ENCODE measurements around the gene GSTA4.

GSTA4 gene

GRCh38 chr6:52992980-52993920 is 1.8 kb downstream of the GSTA4 start:
- Histone ChIP-seq H3K36me3 (ENCODE audit: insufficient read depth, low read length) (no peaks in the 10 kb centered on the region), H3K4me1 (ENCODE audit: insufficient read depth, low read length, severe bottlenecking) (peaks cover 21% of the 10 kb centered on the region), H3K9me2 (ENCODE audit: low read depth, low read length) (no peaks in the 10 kb centered on the region), H3K9ac (ENCODE audit: low read length) (no peak overlapping the region), H2AFZ (ENCODE audit: low read length) (no peak overlapping the region), H3F3A (ENCODE audit: insufficient read depth, low read length) (peaks cover 4% of the 10 kb centered on the region; the same call in 1 of the 2 replicates), H3K4me3 (ENCODE audit: low read depth, low read length, poor library complexity, severe bottlenecking) (no peak overlapping the region), H3K4me2 (ENCODE audit: low read length) (no peak overlapping the region), H3K27ac (ENCODE audit: low read depth, low read length, poor library complexity, severe bottlenecking) (no peak overlapping the region), H4K20me1 (ENCODE audit: insufficient read depth, low read length) (no peaks in the 10 kb centered on the region), H3K9me3 (ENCODE audit: low read length) (no peaks in the 10 kb centered on the region), H3K27me3 (ENCODE audit: insufficient read depth, low read length) (no peaks in the 10 kb centered on the region), H3K79me2 (ENCODE audit: insufficient read depth, low read length) (no peaks in the 10 kb centered on the region)
- no peak for TF ChIP-seq CTCF (IDR thresholded peaks at IDR 0.05; ENCODE audit: low read length)
- TF ChIP-seq EZH2 (IDR thresholded peaks at IDR 0.05; ENCODE audit: borderline replicate concordance, low read length), result no peak

DNA sequence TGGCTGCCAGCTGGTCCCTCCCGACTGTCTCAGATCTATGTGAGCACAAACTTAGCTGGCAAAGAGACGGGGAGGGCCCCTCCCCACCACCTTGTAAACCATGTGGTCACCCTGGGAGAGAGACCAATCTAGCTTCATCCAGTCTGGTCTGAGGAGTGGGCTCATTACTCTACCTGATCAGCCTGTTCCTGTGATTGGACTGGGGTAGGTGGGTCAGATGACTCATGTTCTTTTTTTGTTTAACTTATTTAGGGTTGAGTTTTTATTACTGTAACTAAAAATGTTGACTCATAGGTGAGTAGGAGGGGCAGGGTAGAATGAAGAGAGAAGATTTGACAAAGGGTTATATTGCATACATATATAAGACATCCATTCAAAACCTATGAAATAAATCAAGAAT is 4.7 kb downstream of the GSTA4 start:
- TF ChIP-seq EZH2 (IDR thresholded peaks at IDR 0.05; ENCODE audit: borderline replicate concordance, low read length), result no peak
- no peak for TF ChIP-seq CTCF (IDR thresholded peaks at IDR 0.05; ENCODE audit: low read length)
- H3K27ac ChIP-seq (ENCODE audit: low read depth, low read length, poor library complexity, severe bottlenecking), result no peak overlapping the region
- H3K9me3 ChIP-seq (ENCODE audit: low read length), result no peaks in the 10 kb centered on the region
- H3K4me1 ChIP-seq (ENCODE audit: insufficient read depth, low read length, severe bottlenecking), result peaks cover 12% of the 10 kb centered on the region
- H3K4me3 ChIP-seq (ENCODE audit: low read depth, low read length, poor library complexity, severe bottlenecking), result no peak overlapping the region
- H2AFZ ChIP-seq (ENCODE audit: low read length), result no peak overlapping the region
- no peaks in the 10 kb centered on the region for H4K20me1 ChIP-seq (ENCODE audit: insufficient read depth, low read length)
- H3K9ac ChIP-seq (ENCODE audit: low read length), result no peak overlapping the region
- no peaks in the 10 kb centered on the region for H3K36me3 ChIP-seq (ENCODE audit: insufficient read depth, low read length)
- no peaks in the 10 kb centered on the region for H3K9me2 ChIP-seq (ENCODE audit: low read depth, low read length)
- H3K27me3 ChIP-seq (ENCODE audit: insufficient read depth, low read length), result no peaks in the 10 kb centered on the region
- H3K4me2 ChIP-seq (ENCODE audit: low read length), result no peak overlapping the region
- H3K79me2 ChIP-seq (ENCODE audit: insufficient read depth, low read length), result no peaks in the 10 kb centered on the region
- no peaks in the 10 kb centered on the region for H3F3A ChIP-seq (ENCODE audit: insufficient read depth, low read length)

GRCh38 chr6:52985228-52985627 is 9.9 kb downstream of the GSTA4 start:
- no peak overlapping the region for H3K27ac ChIP-seq (ENCODE audit: low read depth, low read length, poor library complexity, severe bottlenecking)
- no peak overlapping the region for H3K4me3 ChIP-seq (ENCODE audit: low read depth, low read length, poor library complexity, severe bottlenecking)
- H3K9me3 ChIP-seq (ENCODE audit: low read length), result no peaks in the 10 kb centered on the region
- H3K27me3 ChIP-seq (ENCODE audit: insufficient read depth, low read length), result no peaks in the 10 kb centered on the region
- no peaks in the 10 kb centered on the region for H3K9me2 ChIP-seq (ENCODE audit: low read depth, low read length)
- no peak overlapping the region for H2AFZ ChIP-seq (ENCODE audit: low read length)
- TF ChIP-seq EZH2 (IDR thresholded peaks at IDR 0.05; ENCODE audit: borderline replicate concordance, low read length) (no peak), CTCF (IDR thresholded peaks at IDR 0.05; ENCODE audit: low read length) (no peak)
- H3F3A ChIP-seq (ENCODE audit: insufficient read depth, low read length), result no peaks in the 10 kb centered on the region
- no peaks in the 10 kb centered on the region for H4K20me1 ChIP-seq (ENCODE audit: insufficient read depth, low read length)
- H3K4me2 ChIP-seq (ENCODE audit: low read length), result no peak overlapping the region
- H3K36me3 ChIP-seq (ENCODE audit: insufficient read depth, low read length), result no peaks in the 10 kb centered on the region
- H3K9ac ChIP-seq (ENCODE audit: low read length), result no peak overlapping the region
- H3K79me2 ChIP-seq (ENCODE audit: insufficient read depth, low read length), result no peaks in the 10 kb centered on the region
- H3K4me1 ChIP-seq (ENCODE audit: insufficient read depth, low read length, severe bottlenecking), result no peaks in the 10 kb centered on the region
